ENCODE measurements around the gene B4GALNT2. TPM values are rescaled to one million over a fixed set of nuclear protein-coding genes. Genes with fewer than 3 reads are reported as not detected.

Gene B4GALNT2
- total and polyA plus RNA-seq, 2 donors (not counting 1 experiment from before 2014, with no cell fraction given): 0.12 TPM; not detected in 1

- ATAC-seq (ENCODE audit: low read depth): no peak
- Histone ChIP-seq H3K27ac (ENCODE audit: low read length in 2 of 2) (no peak overlapping the region), H3K4me2 (replicated peaks; ENCODE audit: low read depth, low read length, poor library complexity, severe bottlenecking) (no peak overlapping the region), H4K20me1 (ENCODE audit: control insufficient read depth, insufficient read depth, low read length, poor library complexity, severe bottlenecking) (no peaks in the 10 kb centered on the region), H3K9me3 (ENCODE audit: control extremely low read depth in 1 of 3, control insufficient read depth in 2 of 3, insufficient read depth in 1 of 3, low read length in 2 of 3) (no peaks in the 10 kb centered on the region), H2AFZ (ENCODE audit: insufficient read depth, low read depth, low read length, poor library complexity, severe bottlenecking) (no peak overlapping the region), H3K27me3 (replicated peaks in 1 of 4; ENCODE audit: control extremely low read depth in 1 of 4, control insufficient read depth in 3 of 4, insufficient read depth in 4 of 4, low read length in 3 of 4) (peaks cover 0 to 17% (median 6%) of the 10 kb centered on the region in 4 experiments), H3K36me3 (replicated peaks in 1 of 2; ENCODE audit: control extremely low read depth in 1 of 2, control insufficient read depth in 1 of 2, extremely low read depth in 1 of 2, insufficient read depth in 2 of 2, low read length in 1 of 2) (no peaks in the 10 kb centered on the region), H3K9ac (ENCODE audit: low read length) (no peak overlapping the region), H3K4me3 (ENCODE audit: control extremely low read depth in 1 of 5, extremely low read depth in 1 of 5, insufficient read depth in 1 of 5, low read depth in 2 of 5, low read length in 4 of 5) (no peak overlapping the region), H3K4me1 (ENCODE audit: control insufficient read depth in 2 of 2, insufficient read depth in 2 of 2, low read length in 2 of 2) (no peaks in the 10 kb centered on the region), H3K79me2 (ENCODE audit: control insufficient read depth, insufficient read depth, low read length) (no peaks in the 10 kb centered on the region)
- Mint-ChIP-seq H3K27ac (no peak overlapping the region), H3K9me3 (ENCODE audit: insufficient read depth) (no peaks in the 10 kb centered on the region), H3K4me1 (no peaks in the 10 kb centered on the region), H3K4me3 (no peak overlapping the region), H3K27me3 (peaks cover 29% of the 10 kb centered on the region)
- intact Hi-C loops (cut with micrococcal nuclease): no loop called here
- ChIA-PET POLR2A (interaction anchor here (0.6 kb wide), 1 partner anchor 121 kb away, joined by 7 read pairs; no protein-coding TSS in a partner anchor), CTCF (interaction anchor here (1.0 kb wide), 2 partner anchors 10 to 58 kb away, joined by 3 read pairs; no protein-coding TSS in a partner anchor)
- TF ChIP-seq CTCF (IDR thresholded peaks at IDR 0.05): no peak
- no peak for TF ChIP-seq EZH2 (IDR thresholded peaks at IDR 0.05; ENCODE audit: borderline replicate concordance, insufficient read depth, low read depth, low read length, poor library complexity, severe bottlenecking)
- no peak for DNase-seq
- WGBS (ENCODE audit: insufficient coverage): 92% methylated on average over 6 of the region's 6 CpGs
Measured at GRCh38 chr17:49121696-49122292, 10.8 kb upstream of the B4GALNT2 start.

- Mint-ChIP-seq H3K9me3 (ENCODE audit: insufficient read depth) (no peaks in the 10 kb centered on the region), H3K27ac (no peak overlapping the region), H3K4me3 (no peak overlapping the region), H3K27me3 (peaks cover 29% of the 10 kb centered on the region), H3K4me1 (no peaks in the 10 kb centered on the region)
- 85% methylated on average over 2 of the region's 4 CpGs for WGBS (ENCODE audit: insufficient coverage)
- Histone ChIP-seq H2AFZ (ENCODE audit: insufficient read depth, low read depth, low read length, poor library complexity, severe bottlenecking) (no peak overlapping the region), H4K20me1 (ENCODE audit: control insufficient read depth, insufficient read depth, low read length, poor library complexity, severe bottlenecking) (no peaks in the 10 kb centered on the region), H3K27me3 (replicated peaks in 1 of 4; ENCODE audit: control extremely low read depth in 1 of 4, control insufficient read depth in 3 of 4, insufficient read depth in 4 of 4, low read length in 3 of 4) (peaks cover 0 to 12% (median 6%) of the 10 kb centered on the region in 4 experiments), H3K9me3 (ENCODE audit: control extremely low read depth in 1 of 3, control insufficient read depth in 2 of 3, insufficient read depth in 1 of 3, low read length in 2 of 3) (no peaks in the 10 kb centered on the region), H3K27ac (ENCODE audit: low read length in 2 of 2) (no peak overlapping the region), H3K9ac (ENCODE audit: low read length) (no peak overlapping the region), H3K4me3 (ENCODE audit: control extremely low read depth in 1 of 5, extremely low read depth in 1 of 5, insufficient read depth in 1 of 5, low read depth in 2 of 5, low read length in 4 of 5) (no peak overlapping the region), H3K4me2 (replicated peaks; ENCODE audit: low read depth, low read length, poor library complexity, severe bottlenecking) (no peak overlapping the region), H3K4me1 (ENCODE audit: control insufficient read depth in 2 of 2, insufficient read depth in 2 of 2, low read length in 2 of 2) (no peaks in the 10 kb centered on the region), H3K79me2 (ENCODE audit: control insufficient read depth, insufficient read depth, low read length) (no peaks in the 10 kb centered on the region), H3K36me3 (replicated peaks in 1 of 2; ENCODE audit: control extremely low read depth in 1 of 2, control insufficient read depth in 1 of 2, extremely low read depth in 1 of 2, insufficient read depth in 2 of 2, low read length in 1 of 2) (no peaks in the 10 kb centered on the region)
- ChIA-PET CTCF (interaction anchor here (0.6 kb wide), 2 partner anchors 57 to 75 kb away, joined by 3 read pairs; no protein-coding TSS in a partner anchor), POLR2A (no interaction called here)
- DNase-seq (no peak), ATAC-seq (ENCODE audit: low read depth) (no peak)
- intact Hi-C loops (cut with micrococcal nuclease): no loop called here
- no peak for TF ChIP-seq EZH2 (IDR thresholded peaks at IDR 0.05; ENCODE audit: borderline replicate concordance, insufficient read depth, low read depth, low read length, poor library complexity, severe bottlenecking)
- no peak for TF ChIP-seq CTCF (IDR thresholded peaks at IDR 0.05)
Measured at GRCh38 chr17:49122566-49122965, 10.0 kb upstream of the B4GALNT2 start.
